CD14-positive monocyte (primary cell): ENCODE measurements around the gene ZNF302. TPM values are rescaled to one million over a fixed set of nuclear protein-coding genes. Genes with fewer than 3 reads are reported as not detected.

Experiments used
- DNase-seq, 3 donors: peaks; one replicate each; pipeline ENCODE4 v3.0.0-alpha.2; 2011 to 2022
- H2AFZ ChIP-seq: 2 replicates; pipeline ENCODE4 v1.6.0; 2012; ENCODE audit warnings: mild to moderate bottlenecking, low read depth, low read length, inconsistent platforms; ENCODE audit not compliant: insufficient read depth, poor library complexity, severe bottlenecking
- H3K27ac ChIP-seq, 2 donors: 1 replicate in 1 of 2; 2 replicates in 1 of 2; pipeline ENCODE4 v1.5.1; 2012 to 2013; ENCODE audit warnings: low read length in 2 of 2, control low read depth in 1 of 2, inconsistent platforms in 1 of 2, low read depth in 1 of 2, mild to moderate bottlenecking in 1 of 2
- H3K27me3 ChIP-seq, 2 donors: one replicate each; pipeline versions ENCODE4 v1.6.0 to v1.6.1; 2011 to 2013; ENCODE audit warnings: low read length in 2 of 2; ENCODE audit not compliant: control insufficient read depth in 2 of 2, insufficient read depth in 2 of 2
- H3K36me3 ChIP-seq, 2 donors: replicated peaks in 1 of 2; 1 replicate in 1 of 2; 2 replicates in 1 of 2; pipeline versions ENCODE4 v1.5.1 to v1.6.1; 2012 to 2013; ENCODE audit warnings: low read length in 2 of 2, control low read depth in 1 of 2, inconsistent platforms in 1 of 2, mild to moderate bottlenecking in 1 of 2; ENCODE audit not compliant: insufficient read depth in 2 of 2, control insufficient read depth in 1 of 2
- H3K4me1 ChIP-seq, 2 donors: 1 replicate in 1 of 2; 2 replicates in 1 of 2; pipeline versions ENCODE4 v1.5.1 to v1.6.1; 2012 to 2013; ENCODE audit warnings: low read length in 2 of 2, control low read depth in 1 of 2, inconsistent platforms in 1 of 2, mild to moderate bottlenecking in 1 of 2, moderate library complexity in 1 of 2; ENCODE audit not compliant: insufficient read depth in 2 of 2, control insufficient read depth in 1 of 2
- H3K4me2 ChIP-seq: replicated peaks from 2 replicates; pipeline ENCODE3; 2012; ENCODE audit warnings: low read length, moderate library complexity, mild to moderate bottlenecking; ENCODE audit not compliant: poor library complexity, severe bottlenecking; ENCODE audit errors: extremely low read depth
- H3K4me3 ChIP-seq, 3 experiments: fragments of 200-600 bp in 1 of 3; sonication (generic) in 1 of 3; replicated peaks in 1 of 3; 1 replicate in 2 of 3; 2 replicates in 1 of 3; pipeline ENCODE4 v1.5.1; 2011 to 2013; ENCODE audit warnings: low read length in 3 of 3, mild to moderate bottlenecking in 3 of 3, control low read depth in 2 of 3, low read depth in 2 of 3, inconsistent platforms in 1 of 3, moderate library complexity in 1 of 3
- H3K79me2 ChIP-seq: 2 replicates; pipeline ENCODE4 v1.6.0; 2012; ENCODE audit warnings: mild to moderate bottlenecking, control low read depth, inconsistent platforms, low read length, moderate library complexity; ENCODE audit not compliant: insufficient read depth
- H3K9ac ChIP-seq: 2 replicates; pipeline ENCODE4 v1.6.0; 2017; ENCODE audit warnings: low read length, mild to moderate bottlenecking; ENCODE audit not compliant: insufficient read depth, poor library complexity, severe bottlenecking
- H3K9me3 ChIP-seq, 2 donors: replicated peaks in 1 of 2; 1 replicate in 1 of 2; 2 replicates in 1 of 2; pipeline versions ENCODE4 v1.5.1 to v1.6.1; 2012 to 2013; ENCODE audit warnings: low read length in 2 of 2, control low read depth in 1 of 2; ENCODE audit not compliant: control insufficient read depth in 1 of 2, insufficient read depth in 1 of 2
- H4K20me1 ChIP-seq: 2 replicates; pipeline ENCODE4 v1.6.0; 2012; ENCODE audit warnings: mild to moderate bottlenecking, low read length, control low read depth, moderate library complexity; ENCODE audit not compliant: insufficient read depth
- H3K27ac Mint-ChIP-seq, 7 donors: one replicate each; pipeline ENCODE4 v1.8.0; 2020; ENCODE audit warnings: mild to moderate bottlenecking in 7 of 7, mixed read lengths in 7 of 7, moderate library complexity in 6 of 7, inconsistent platforms in 2 of 7
- H3K27me3 Mint-ChIP-seq, 3 donors: one replicate each; pipeline ENCODE4 v1.8.0; 2021 to 2022; ENCODE audit warnings: low read depth in 3 of 3, mild to moderate bottlenecking in 3 of 3, mixed read lengths in 3 of 3, moderate library complexity in 3 of 3, inconsistent platforms in 1 of 3
- H3K36me3 Mint-ChIP-seq, 2 donors: one replicate each; pipeline ENCODE4 v1.8.0; 2020; ENCODE audit warnings: mixed read lengths in 2 of 2, inconsistent platforms in 1 of 2, mild to moderate bottlenecking in 1 of 2
- H3K4me1 Mint-ChIP-seq: one replicate; pipeline ENCODE4 v1.8.0; 2020; ENCODE audit warnings: mild to moderate bottlenecking, mixed read lengths
- H3K4me3 Mint-ChIP-seq, 2 donors: one replicate each; pipeline ENCODE4 v1.8.0; 2020; ENCODE audit warnings: mild to moderate bottlenecking in 2 of 2, mixed read lengths in 2 of 2, moderate library complexity in 1 of 2
- H3K9me3 Mint-ChIP-seq, 7 donors: one replicate each; pipeline ENCODE4 v1.8.0; 2020 to 2022; ENCODE audit warnings: mixed read lengths in 7 of 7, mild to moderate bottlenecking in 6 of 7, moderate library complexity in 6 of 7, inconsistent platforms in 2 of 7
- CTCF ChIP-seq: fragments of 200-600 bp; IDR thresholded peaks from one replicate; pipeline ENCODE4 v1.8.0; 2022; ENCODE audit warnings: antibody characterized with exemption, mild to moderate bottlenecking
- WGBS: methylation state at CpG from one replicate; pipeline ENCODE4 v1.1.5; 2013; ENCODE audit warnings: missing lambda C conversion rate; ENCODE audit not compliant: insufficient coverage; 5-methylcytosine and 5-hydroxymethylcytosine counted together
- intact Hi-C, 2 donors: fragments of 100-400 bp; cut with micrococcal nuclease; formaldehyde crosslinking; loops; one replicate each; pipeline versions ENCODE4 v1.15.0 to v1.15.1; 2023
- polyA plus RNA-seq, 3 donors: library from polyadenylated mRNA; depleted of rRNA in 1 of 3; unstranded in 2 of 3; stranded (reverse) in 1 of 3; fragments of 300-500 nt in 2 of 3; fragments of >200 nt in 1 of 3; fragmentation: Illumina TruSeq in 2 of 3; gene quantifications; 1 replicate in 2 of 3; 2 replicates in 1 of 3; pipeline ENCODE4 v1.2.3, GENCODE V29; 2012 to 2021

ZNF302 gene
- polyA plus RNA-seq, 3 donors, result 3.2 to 9.0 (median 4.4) TPM

DNA sequence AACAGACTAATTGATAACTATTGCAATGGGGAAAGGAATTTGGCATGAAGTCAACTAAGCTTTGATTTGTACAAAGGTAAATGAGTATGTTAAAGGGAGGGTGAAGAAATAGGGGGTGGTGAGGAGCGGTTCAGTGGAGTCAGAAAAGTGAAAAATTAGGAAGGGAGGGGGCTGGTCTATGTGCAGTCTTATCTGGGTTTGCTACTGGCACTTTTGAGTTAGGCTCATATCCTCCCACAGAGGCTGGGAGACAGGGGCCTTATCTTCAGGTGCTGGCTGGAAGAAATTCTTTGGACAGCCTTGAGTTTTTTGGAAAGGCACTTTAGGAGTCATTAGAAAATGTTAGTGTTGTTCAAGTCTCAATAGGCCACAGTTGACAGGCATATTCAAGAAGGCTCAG lies 11.1 kb downstream of the ZNF302 start:
- H3K4me2 ChIP-seq, result no peak overlapping the region
- no peaks in the 10 kb centered on the region for H3K27me3 ChIP-seq
- no peak for DNase-seq
- no peaks in the 10 kb centered on the region for H3K4me1 Mint-ChIP-seq
- peaks cover 28 to 76% (median 64%) of the 10 kb centered on the region in 7 donors for H3K9me3 Mint-ChIP-seq
- H3K27ac Mint-ChIP-seq, result no peak overlapping the region
- H2AFZ ChIP-seq, result no peak overlapping the region
- H4K20me1 ChIP-seq, result no peaks in the 10 kb centered on the region
- no peak overlapping the region for H3K4me3 ChIP-seq
- no peaks in the 10 kb centered on the region for H3K79me2 ChIP-seq
- H3K27ac ChIP-seq, result no peak overlapping the region
- WGBS, result no CpG with 5 or more reads among the region's 1 CpG
- peaks cover 21 to 54% of the 10 kb centered on the region in 2 donors for H3K9me3 ChIP-seq
- no peak overlapping the region for H3K4me3 Mint-ChIP-seq
- no peak overlapping the region for H3K9ac ChIP-seq
- TF ChIP-seq CTCF, result no peak
- H3K27me3 Mint-ChIP-seq, result peaks cover 1 to 7% (median 3%) of the 10 kb centered on the region in 3 donors
- H3K36me3 ChIP-seq, result peaks cover 3 to 11% of the 10 kb centered on the region in 2 donors
- peaks cover 8 to 10% of the 10 kb centered on the region in 2 donors for H3K36me3 Mint-ChIP-seq
- no peaks in the 10 kb centered on the region for H3K4me1 ChIP-seq
- intact Hi-C loops, result no loop called here

- Mint-ChIP-seq H3K36me3 (no peaks in the 10 kb centered on the region), H3K4me3 (no peak overlapping the region), H3K27ac (no peak overlapping the region), H3K27me3 (peaks cover 3 to 7% (median 3%) of the 10 kb centered on the region in 3 donors), H3K4me1 (no peaks in the 10 kb centered on the region), H3K9me3 (peaks cover 21 to 60% (median 53%) of the 10 kb centered on the region in 7 donors)
- Histone ChIP-seq H3K9me3 (peaks cover 22 to 36% of the 10 kb centered on the region in 2 donors), H3K4me3 (no peak overlapping the region), H3K36me3 (no peaks in the 10 kb centered on the region), H3K27ac (no peak overlapping the region), H3K79me2 (no peaks in the 10 kb centered on the region), H3K4me1 (no peaks in the 10 kb centered on the region), H3K27me3 (no peaks in the 10 kb centered on the region), H2AFZ (no peak overlapping the region), H4K20me1 (no peaks in the 10 kb centered on the region), H3K4me2 (no peak overlapping the region), H3K9ac (no peak overlapping the region)
- intact Hi-C loops, result no loop called here
- TF ChIP-seq CTCF, result no peak
- no peak for DNase-seq
- WGBS, result no CpG with 5 or more reads among the region's 3 CpGs
These were observed 12.9 kb downstream of the ZNF302 start for GRCh38 chr19:34690372-34690771.
